ENCODE measurements around the gene TMEM250.

DNA sequence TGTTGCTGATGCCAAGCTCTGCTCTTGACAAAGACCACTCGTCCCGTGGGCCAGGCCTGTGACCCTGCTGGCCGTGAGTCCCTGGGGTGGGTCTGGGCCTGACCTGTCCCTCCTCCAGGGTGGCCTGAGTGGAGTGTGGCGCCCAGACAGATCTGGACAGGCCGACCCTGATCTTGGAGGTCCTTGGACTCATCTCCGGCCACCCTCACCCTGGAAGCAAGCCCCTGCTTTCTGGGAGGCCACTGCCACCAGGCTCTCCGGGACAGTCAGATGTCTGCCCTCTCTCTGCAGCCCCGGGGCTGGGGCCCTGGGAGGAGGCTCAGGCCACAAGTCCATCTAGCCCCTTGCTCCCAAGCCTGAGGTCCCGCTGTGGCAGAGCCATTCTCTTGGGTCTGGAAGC lies 31.2 kb upstream of the TMEM250 start:
- TF ChIP-seq POLR2A (IDR thresholded peaks at IDR 0.05): no peak
- TF ChIP-seq, protein P1, sequence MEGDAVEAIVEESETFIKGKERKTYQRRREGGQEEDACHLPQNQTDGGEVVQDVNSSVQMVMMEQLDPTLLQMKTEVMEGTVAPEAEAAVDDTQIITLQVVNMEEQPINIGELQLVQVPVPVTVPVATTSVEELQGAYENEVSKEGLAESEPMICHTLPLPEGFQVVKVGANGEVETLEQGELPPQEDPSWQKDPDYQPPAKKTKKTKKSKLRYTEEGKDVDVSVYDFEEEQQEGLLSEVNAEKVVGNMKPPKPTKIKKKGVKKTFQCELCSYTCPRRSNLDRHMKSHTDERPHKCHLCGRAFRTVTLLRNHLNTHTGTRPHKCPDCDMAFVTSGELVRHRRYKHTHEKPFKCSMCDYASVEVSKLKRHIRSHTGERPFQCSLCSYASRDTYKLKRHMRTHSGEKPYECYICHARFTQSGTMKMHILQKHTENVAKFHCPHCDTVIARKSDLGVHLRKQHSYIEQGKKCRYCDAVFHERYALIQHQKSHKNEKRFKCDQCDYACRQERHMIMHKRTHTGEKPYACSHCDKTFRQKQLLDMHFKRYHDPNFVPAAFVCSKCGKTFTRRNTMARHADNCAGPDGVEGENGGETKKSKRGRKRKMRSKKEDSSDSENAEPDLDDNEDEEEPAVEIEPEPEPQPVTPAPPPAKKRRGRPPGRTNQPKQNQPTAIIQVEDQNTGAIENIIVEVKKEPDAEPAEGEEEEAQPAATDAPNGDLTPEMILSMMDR (IDR thresholded peaks at IDR 0.05): no peak
